Neural cell (in vitro differentiated cells): ENCODE results near the gene NDEL1.

Experiments
- EZH2 ChIP-seq: fragments of 200-600, 300-800 bp; shearing (Covaris generic), sonication (generic); IDR thresholded peaks from 2 replicates; pipeline ENCODE4 v1.6.1; 2014; ENCODE audit warnings: antibody characterized with exemption, low read length, borderline replicate concordance, mild to moderate bottlenecking; ENCODE audit not compliant: insufficient read depth, poor library complexity, severe bottlenecking
- TF ChIP-seq, protein P1 (sequence below): fragments of 450-650 bp; IDR thresholded peaks from 2 replicates; pipeline ENCODE4 v1.5.1; 2014; ENCODE audit warnings: antibody characterized with exemption, mild to moderate bottlenecking, moderate library complexity; ENCODE audit not compliant: poor library complexity, severe bottlenecking
- TF ChIP-seq, protein P2 (sequence below): IDR thresholded peaks from 2 replicates; pipeline ENCODE4 v1.6.1; 2012; ENCODE audit warnings: borderline replicate concordance

DNA sequence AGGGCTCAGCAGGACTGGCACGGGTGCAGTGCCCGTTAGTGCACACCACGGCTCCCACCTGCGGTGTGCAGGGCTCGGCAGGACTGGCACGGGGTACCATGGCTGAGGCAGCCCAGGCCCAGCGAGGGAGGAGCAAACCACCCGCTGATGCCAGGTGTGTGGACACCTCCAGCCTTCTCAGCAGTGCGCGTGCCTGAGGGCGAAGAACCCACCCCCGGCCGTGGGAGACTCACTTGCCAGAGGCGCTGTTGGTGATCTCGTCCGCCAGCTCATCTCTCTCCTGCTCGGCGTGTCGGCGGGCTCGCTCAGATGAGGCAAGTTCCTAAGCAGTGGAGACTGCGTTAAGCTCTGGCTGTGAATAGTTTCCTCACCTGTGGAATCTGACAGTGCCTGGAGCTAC is 45.4 kb downstream of the NDEL1 start:
- TF ChIP-seq, protein P1, sequence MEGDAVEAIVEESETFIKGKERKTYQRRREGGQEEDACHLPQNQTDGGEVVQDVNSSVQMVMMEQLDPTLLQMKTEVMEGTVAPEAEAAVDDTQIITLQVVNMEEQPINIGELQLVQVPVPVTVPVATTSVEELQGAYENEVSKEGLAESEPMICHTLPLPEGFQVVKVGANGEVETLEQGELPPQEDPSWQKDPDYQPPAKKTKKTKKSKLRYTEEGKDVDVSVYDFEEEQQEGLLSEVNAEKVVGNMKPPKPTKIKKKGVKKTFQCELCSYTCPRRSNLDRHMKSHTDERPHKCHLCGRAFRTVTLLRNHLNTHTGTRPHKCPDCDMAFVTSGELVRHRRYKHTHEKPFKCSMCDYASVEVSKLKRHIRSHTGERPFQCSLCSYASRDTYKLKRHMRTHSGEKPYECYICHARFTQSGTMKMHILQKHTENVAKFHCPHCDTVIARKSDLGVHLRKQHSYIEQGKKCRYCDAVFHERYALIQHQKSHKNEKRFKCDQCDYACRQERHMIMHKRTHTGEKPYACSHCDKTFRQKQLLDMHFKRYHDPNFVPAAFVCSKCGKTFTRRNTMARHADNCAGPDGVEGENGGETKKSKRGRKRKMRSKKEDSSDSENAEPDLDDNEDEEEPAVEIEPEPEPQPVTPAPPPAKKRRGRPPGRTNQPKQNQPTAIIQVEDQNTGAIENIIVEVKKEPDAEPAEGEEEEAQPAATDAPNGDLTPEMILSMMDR: no peak
- TF ChIP-seq EZH2: no peak
- TF ChIP-seq, protein P2, sequence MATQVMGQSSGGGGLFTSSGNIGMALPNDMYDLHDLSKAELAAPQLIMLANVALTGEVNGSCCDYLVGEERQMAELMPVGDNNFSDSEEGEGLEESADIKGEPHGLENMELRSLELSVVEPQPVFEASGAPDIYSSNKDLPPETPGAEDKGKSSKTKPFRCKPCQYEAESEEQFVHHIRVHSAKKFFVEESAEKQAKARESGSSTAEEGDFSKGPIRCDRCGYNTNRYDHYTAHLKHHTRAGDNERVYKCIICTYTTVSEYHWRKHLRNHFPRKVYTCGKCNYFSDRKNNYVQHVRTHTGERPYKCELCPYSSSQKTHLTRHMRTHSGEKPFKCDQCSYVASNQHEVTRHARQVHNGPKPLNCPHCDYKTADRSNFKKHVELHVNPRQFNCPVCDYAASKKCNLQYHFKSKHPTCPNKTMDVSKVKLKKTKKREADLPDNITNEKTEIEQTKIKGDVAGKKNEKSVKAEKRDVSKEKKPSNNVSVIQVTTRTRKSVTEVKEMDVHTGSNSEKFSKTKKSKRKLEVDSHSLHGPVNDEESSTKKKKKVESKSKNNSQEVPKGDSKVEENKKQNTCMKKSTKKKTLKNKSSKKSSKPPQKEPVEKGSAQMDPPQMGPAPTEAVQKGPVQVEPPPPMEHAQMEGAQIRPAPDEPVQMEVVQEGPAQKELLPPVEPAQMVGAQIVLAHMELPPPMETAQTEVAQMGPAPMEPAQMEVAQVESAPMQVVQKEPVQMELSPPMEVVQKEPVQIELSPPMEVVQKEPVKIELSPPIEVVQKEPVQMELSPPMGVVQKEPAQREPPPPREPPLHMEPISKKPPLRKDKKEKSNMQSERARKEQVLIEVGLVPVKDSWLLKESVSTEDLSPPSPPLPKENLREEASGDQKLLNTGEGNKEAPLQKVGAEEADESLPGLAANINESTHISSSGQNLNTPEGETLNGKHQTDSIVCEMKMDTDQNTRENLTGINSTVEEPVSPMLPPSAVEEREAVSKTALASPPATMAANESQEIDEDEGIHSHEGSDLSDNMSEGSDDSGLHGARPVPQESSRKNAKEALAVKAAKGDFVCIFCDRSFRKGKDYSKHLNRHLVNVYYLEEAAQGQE: no peak
